ENCODE measurements around the gene URGCP. TPM values are rescaled to one million over a fixed set of nuclear protein-coding genes. Genes with fewer than 3 reads are reported as not detected.
A peak's percentile ranks its signal among the peaks of the same experiment; 100 is the strongest.

URGCP gene
- total and polyA plus RNA-seq, 12 donors, result 53.8 to 103 (median 67.6) TPM

- TF ChIP-seq, protein P1, sequence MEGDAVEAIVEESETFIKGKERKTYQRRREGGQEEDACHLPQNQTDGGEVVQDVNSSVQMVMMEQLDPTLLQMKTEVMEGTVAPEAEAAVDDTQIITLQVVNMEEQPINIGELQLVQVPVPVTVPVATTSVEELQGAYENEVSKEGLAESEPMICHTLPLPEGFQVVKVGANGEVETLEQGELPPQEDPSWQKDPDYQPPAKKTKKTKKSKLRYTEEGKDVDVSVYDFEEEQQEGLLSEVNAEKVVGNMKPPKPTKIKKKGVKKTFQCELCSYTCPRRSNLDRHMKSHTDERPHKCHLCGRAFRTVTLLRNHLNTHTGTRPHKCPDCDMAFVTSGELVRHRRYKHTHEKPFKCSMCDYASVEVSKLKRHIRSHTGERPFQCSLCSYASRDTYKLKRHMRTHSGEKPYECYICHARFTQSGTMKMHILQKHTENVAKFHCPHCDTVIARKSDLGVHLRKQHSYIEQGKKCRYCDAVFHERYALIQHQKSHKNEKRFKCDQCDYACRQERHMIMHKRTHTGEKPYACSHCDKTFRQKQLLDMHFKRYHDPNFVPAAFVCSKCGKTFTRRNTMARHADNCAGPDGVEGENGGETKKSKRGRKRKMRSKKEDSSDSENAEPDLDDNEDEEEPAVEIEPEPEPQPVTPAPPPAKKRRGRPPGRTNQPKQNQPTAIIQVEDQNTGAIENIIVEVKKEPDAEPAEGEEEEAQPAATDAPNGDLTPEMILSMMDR (IDR thresholded peaks at IDR 0.05), result no peak
- no peak for TF ChIP-seq POLR2A (IDR thresholded peaks at IDR 0.05)
- Histone ChIP-seq H3K9me3 (replicated peaks in 1 of 3) (no peaks in the 10 kb centered on the region), H3K36me3 (replicated peaks in 1 of 2) (no peaks in the 10 kb centered on the region), H3K27ac (no peak overlapping the region), H3K4me3 (no peak overlapping the region), H3K27me3 (no peaks in the 10 kb centered on the region), H3K4me1 (replicated peaks in 1 of 2) (peaks cover 0 to 4% of the 10 kb centered on the region in 2 donors)
- intact Hi-C loops (cut with DNase I), result no loop called here
- DNase-seq, result peak in 1 of 7 donors; percentile 18
- WGBS, 4 donors, result 95 to 98% (median 97%) methylated on average over 5 of the region's 5 CpGs
Measured at GRCh38 chr7:43915907-43916306, 9.5 kb upstream of the URGCP start.

GRCh38 chr7:43914795-43915194, 8.4 kb upstream of the URGCP start:
- 89 to 97% (median 92%) methylated on average over 5 of the region's 5 CpGs for WGBS, 4 donors
- no peak for TF ChIP-seq POLR2A (IDR thresholded peaks at IDR 0.05)
- TF ChIP-seq, protein P1 (IDR thresholded peaks at IDR 0.05), result no peak
- Histone ChIP-seq H3K27ac (no peak overlapping the region), H3K36me3 (replicated peaks in 1 of 2) (no peaks in the 10 kb centered on the region), H3K4me1 (replicated peaks in 1 of 2) (no peaks in the 10 kb centered on the region), H3K9me3 (replicated peaks in 1 of 3) (no peaks in the 10 kb centered on the region), H3K27me3 (no peaks in the 10 kb centered on the region), H3K4me3 (no peak overlapping the region)
- intact Hi-C loops (cut with DNase I), result no loop called here
- DNase-seq, result peak in 1 of 7 donors; percentile 17

- no peaks in the 10 kb centered on the region for H3K36me3 ChIP-seq (replicated peaks in 1 of 2)
- no peaks in the 10 kb centered on the region for H3K9me3 ChIP-seq (replicated peaks in 1 of 3)
- H3K4me3 ChIP-seq, result peak overlapping the region in 2 of 4 donors; percentile 46 to 92
- WGBS, 4 donors, result 0 to 2% (median 1%) methylated on average over 13 to 43 of the region's 43 CpGs
- TF ChIP-seq POLR2A (IDR thresholded peaks at IDR 0.05), result no peak
- TF ChIP-seq, protein P1 (IDR thresholded peaks at IDR 0.05), result no peak
- H3K4me1 ChIP-seq (replicated peaks in 1 of 2), result peaks cover 27 to 33% of the 10 kb centered on the region in 2 donors
- peak overlapping the region; percentile 70 to 98 (median 94) for H3K27ac ChIP-seq
- no peaks in the 10 kb centered on the region for H3K27me3 ChIP-seq
- intact Hi-C loops (cut with DNase I), result no loop called here
- DNase-seq, result peak in 6 of 7 donors; percentile 43 to 61 (median 49)
Measured at GRCh38 chr7:43905956-43906330, 453 bp downstream of the URGCP start.

DNA sequence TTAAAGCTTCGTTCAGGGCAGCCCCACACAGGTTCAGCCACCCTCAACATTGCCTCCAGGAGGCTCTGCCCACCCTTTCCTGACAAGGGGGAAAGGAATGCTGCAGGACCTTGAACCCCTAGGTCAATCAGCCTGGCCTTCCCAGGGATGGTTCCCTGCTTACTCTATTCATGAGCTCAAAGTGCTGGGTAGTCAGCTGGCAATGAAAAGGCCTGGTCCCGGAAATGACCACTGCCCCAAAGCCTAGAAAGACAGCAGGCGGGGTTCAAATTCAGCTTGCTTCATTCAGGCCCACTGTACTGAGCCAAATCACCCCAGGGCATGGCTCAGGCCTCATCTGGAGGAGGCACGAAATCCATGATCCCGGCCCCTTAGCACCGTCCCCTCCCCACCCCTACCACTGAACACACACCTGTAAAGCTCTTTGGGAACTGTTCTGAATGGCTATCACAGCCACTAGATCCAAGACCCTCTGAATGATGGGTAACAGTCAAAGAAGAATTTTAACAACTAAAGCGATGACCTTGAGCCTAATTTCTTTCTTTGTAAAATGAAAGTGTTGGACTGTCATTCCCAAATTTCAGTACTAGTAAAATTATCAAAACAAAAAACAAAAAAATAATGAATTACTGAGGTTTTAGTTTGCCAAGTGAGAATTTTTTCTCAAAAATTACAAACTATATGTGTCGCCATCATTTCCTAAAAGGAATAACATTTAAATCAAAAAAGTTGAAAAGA, 1.0 kb downstream of the URGCP start:
- Histone ChIP-seq H3K9me3 (replicated peaks in 1 of 3) (no peaks in the 10 kb centered on the region), H3K4me3 (peak overlapping the region in 2 of 4 donors; percentile 46 to 92), H3K4me1 (replicated peaks in 1 of 2) (peaks cover 27 to 33% of the 10 kb centered on the region in 2 donors), H3K27ac (peak overlapping the region; percentile 70 to 98 (median 94)), H3K27me3 (no peaks in the 10 kb centered on the region), H3K36me3 (replicated peaks in 1 of 2) (no peaks in the 10 kb centered on the region)
- 14 to 29% (median 22%) methylated on average over 3 to 8 of the region's 8 CpGs for WGBS, 4 donors
- TF ChIP-seq, protein P1 (IDR thresholded peaks at IDR 0.05), result peak in 1 of 6 experiments; percentile 4
- peak in 1 of 2 donors; percentile 71 for TF ChIP-seq POLR2A (IDR thresholded peaks at IDR 0.05)
- intact Hi-C loops (cut with DNase I), result no loop called here
- DNase-seq, result peak; percentile 46 to 92 (median 80)
